ENCODE results near the gene DAB1. TPM values are rescaled to one million over a fixed set of nuclear protein-coding genes. Genes with fewer than 3 reads are reported as not detected.

DAB1 gene
- total and polyA plus RNA-seq, 12 donors, result 0.04 to 2.1 (median 0.59) TPM; not detected in 2

DNA sequence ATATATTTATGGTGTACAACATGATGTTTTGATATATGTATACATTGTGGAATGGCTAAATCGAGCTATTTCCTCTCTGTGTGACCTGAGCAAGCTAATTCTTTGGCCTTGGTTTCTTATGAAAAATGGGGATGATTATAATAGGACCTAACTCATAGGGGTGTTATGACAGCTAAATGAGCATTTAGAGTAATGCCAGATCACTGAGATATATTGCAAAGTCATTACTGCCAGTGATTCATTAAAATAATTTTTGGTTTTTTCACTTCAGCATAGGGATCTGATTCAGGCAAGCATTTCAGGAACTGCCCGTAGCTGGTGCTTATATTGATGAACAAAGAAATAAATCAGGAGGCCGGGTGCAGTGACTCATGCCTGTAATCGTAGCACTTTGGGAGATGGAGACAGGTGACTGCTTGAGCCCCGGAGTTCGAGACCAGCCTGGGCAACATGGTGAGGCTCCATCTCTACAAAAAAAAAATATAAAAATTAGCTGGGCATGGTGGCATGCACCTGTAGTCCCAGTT, 30.7 kb downstream of the DAB1 start:
- Histone ChIP-seq H3K27ac (no peak overlapping the region), H3K36me3 (replicated peaks in 1 of 2) (no peaks in the 10 kb centered on the region), H3K9me3 (replicated peaks in 1 of 3) (no peaks in the 10 kb centered on the region), H3K27me3 (no peaks in the 10 kb centered on the region), H3K4me1 (replicated peaks in 1 of 2) (no peaks in the 10 kb centered on the region), H3K4me3 (no peak overlapping the region)
- WGBS, 4 donors, result 70 to 78% (median 73%) methylated on average over 6 of the region's 6 CpGs
- no peak for DNase-seq
- intact Hi-C loops (cut with DNase I), result no loop called here
- TF ChIP-seq, protein P1, sequence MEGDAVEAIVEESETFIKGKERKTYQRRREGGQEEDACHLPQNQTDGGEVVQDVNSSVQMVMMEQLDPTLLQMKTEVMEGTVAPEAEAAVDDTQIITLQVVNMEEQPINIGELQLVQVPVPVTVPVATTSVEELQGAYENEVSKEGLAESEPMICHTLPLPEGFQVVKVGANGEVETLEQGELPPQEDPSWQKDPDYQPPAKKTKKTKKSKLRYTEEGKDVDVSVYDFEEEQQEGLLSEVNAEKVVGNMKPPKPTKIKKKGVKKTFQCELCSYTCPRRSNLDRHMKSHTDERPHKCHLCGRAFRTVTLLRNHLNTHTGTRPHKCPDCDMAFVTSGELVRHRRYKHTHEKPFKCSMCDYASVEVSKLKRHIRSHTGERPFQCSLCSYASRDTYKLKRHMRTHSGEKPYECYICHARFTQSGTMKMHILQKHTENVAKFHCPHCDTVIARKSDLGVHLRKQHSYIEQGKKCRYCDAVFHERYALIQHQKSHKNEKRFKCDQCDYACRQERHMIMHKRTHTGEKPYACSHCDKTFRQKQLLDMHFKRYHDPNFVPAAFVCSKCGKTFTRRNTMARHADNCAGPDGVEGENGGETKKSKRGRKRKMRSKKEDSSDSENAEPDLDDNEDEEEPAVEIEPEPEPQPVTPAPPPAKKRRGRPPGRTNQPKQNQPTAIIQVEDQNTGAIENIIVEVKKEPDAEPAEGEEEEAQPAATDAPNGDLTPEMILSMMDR (IDR thresholded peaks at IDR 0.05), result no peak
- TF ChIP-seq POLR2A (IDR thresholded peaks at IDR 0.05), result no peak

DNA sequence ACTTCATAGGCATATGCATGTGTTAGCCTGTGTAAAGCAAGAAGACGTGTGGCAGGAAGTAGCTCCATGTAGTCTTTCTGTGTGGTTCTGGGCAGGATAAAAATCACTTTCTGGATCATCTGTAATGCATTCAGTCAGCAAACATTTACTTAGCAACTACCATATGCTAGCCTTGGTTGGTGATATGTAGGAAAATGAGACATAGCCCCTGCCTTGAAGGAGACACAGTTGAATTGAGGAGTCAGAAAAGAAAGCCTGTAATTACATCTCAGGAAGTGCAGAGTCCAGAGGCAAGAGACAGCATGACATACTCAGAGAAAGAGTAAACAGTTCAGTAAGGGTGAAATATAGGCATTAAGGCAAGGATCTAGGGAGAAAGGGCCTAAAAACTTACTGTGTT, 38.5 kb downstream of the DAB1 start:
- Histone ChIP-seq H3K4me3 (no peak overlapping the region), H3K27me3 (no peaks in the 10 kb centered on the region), H3K36me3 (replicated peaks in 1 of 2) (no peaks in the 10 kb centered on the region), H3K9me3 (replicated peaks in 1 of 3) (no peaks in the 10 kb centered on the region), H3K4me1 (replicated peaks in 1 of 2) (no peaks in the 10 kb centered on the region), H3K27ac (no peak overlapping the region)
- intact Hi-C loops (cut with DNase I), result no loop called here
- TF ChIP-seq, protein P1 (IDR thresholded peaks at IDR 0.05), result no peak
- no peak for DNase-seq
- 50 to 66% (median 53%) methylated on average over 1 of the region's 1 CpG for WGBS, 4 donors

DNA sequence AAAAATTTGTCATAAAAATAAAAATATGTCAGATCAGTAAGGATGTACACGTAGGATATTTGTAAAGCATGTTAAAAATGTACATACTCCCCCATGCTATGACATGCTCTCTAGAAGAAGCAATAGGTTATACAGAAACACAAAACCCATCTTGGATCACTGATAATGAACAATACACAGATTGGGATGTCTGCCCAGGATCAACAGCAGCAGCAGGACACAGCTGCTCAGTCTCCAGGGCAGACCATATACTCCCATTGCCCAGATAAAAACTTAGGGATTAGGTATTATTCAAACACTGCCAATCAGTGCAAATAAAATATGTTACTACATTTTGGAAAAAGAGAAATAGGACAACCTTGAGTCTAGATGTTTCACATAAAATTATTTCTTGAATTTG, 39.0 kb downstream of the DAB1 start:
- H3K36me3 ChIP-seq (replicated peaks in 1 of 2), result no peaks in the 10 kb centered on the region
- TF ChIP-seq, protein P1 (IDR thresholded peaks at IDR 0.05), result no peak
- no peak for TF ChIP-seq POLR2A (IDR thresholded peaks at IDR 0.05)
- intact Hi-C loops (cut with DNase I), result no loop called here
- H3K27ac ChIP-seq, result no peak overlapping the region
- H3K4me1 ChIP-seq (replicated peaks in 1 of 2), result no peaks in the 10 kb centered on the region
- 35 to 66% (median 51%) methylated on average over 1 of the region's 1 CpG for WGBS, 4 donors
- DNase-seq, result no peak
- H3K9me3 ChIP-seq (replicated peaks in 1 of 3), result no peaks in the 10 kb centered on the region
- H3K4me3 ChIP-seq, result no peak overlapping the region
- no peaks in the 10 kb centered on the region for H3K27me3 ChIP-seq

DNA sequence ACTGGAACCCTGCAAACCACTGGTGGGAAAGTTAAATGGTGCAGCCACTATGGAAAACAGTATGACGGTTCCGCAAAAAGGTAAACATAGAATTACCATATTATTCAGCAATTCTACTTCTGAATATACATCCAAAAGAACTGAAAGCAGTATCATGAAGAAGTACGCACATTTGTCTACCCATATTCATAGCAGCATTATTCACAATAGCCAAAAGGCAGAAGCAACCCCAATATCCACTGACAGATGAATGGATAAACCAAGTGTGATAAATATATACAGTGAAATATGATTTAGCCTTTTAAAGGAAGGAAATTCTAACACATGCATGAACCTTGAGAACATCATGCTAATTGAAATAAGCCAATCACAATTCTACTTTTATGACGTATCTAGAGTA, 39.6 kb downstream of the DAB1 start:
- H3K9me3 ChIP-seq (replicated peaks in 1 of 3), result no peaks in the 10 kb centered on the region
- H3K27ac ChIP-seq, result no peak overlapping the region
- no peaks in the 10 kb centered on the region for H3K4me1 ChIP-seq (replicated peaks in 1 of 2)
- no peak for TF ChIP-seq POLR2A (IDR thresholded peaks at IDR 0.05)
- TF ChIP-seq, protein P1 (IDR thresholded peaks at IDR 0.05), result no peak
- DNase-seq, result no peak
- H3K4me3 ChIP-seq, result no peak overlapping the region
- WGBS, 4 donors, result 69 to 89% (median 83%) methylated on average over 4 of the region's 4 CpGs
- intact Hi-C loops (cut with DNase I), result no loop called here
- no peaks in the 10 kb centered on the region for H3K27me3 ChIP-seq
- H3K36me3 ChIP-seq (replicated peaks in 1 of 2), result no peaks in the 10 kb centered on the region
